Stimulated activated CD8-positive, alpha-beta memory T cell treated with anti-CD3 and anti-CD28 coated beads, Interleukin-15, amount 100 ng/mL, for 4 hours (primary cell): ENCODE results near the gene SBK3.
"Not testable (repeated sequence)": the region's sequence is repeated elsewhere in the genome, so short reads cannot be mapped to it uniquely, and the experiment has no call there.

Experiments
- DNase-seq, 2 donors: peaks; one replicate each; pipeline ENCODE4 v3.0.0-alpha.2; 2020; ENCODE audit warnings: low read depth in 2 of 2

SBK3 gene

DNA sequence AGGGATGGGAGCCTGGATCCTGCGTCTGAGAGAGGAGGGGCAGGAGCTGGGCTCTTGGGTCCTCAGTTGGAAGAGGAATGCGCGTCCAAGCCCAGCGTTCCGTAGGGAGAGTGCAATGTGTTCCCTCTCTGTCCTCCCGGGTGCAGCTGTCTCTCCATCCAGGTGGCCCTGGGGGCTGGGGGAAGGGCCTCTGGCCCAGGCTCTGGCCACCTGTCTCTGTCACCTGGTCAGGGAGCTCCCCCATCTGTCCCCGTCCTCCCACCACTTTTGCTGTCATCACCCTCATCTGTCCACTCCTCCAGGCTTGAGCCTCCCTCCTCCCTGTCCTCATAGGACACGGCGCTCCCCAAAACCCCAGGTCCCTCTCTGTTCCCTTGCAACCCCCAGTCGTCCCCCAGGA lies 4.7 kb downstream of the SBK3 start:
- no peak for DNase-seq

DNA sequence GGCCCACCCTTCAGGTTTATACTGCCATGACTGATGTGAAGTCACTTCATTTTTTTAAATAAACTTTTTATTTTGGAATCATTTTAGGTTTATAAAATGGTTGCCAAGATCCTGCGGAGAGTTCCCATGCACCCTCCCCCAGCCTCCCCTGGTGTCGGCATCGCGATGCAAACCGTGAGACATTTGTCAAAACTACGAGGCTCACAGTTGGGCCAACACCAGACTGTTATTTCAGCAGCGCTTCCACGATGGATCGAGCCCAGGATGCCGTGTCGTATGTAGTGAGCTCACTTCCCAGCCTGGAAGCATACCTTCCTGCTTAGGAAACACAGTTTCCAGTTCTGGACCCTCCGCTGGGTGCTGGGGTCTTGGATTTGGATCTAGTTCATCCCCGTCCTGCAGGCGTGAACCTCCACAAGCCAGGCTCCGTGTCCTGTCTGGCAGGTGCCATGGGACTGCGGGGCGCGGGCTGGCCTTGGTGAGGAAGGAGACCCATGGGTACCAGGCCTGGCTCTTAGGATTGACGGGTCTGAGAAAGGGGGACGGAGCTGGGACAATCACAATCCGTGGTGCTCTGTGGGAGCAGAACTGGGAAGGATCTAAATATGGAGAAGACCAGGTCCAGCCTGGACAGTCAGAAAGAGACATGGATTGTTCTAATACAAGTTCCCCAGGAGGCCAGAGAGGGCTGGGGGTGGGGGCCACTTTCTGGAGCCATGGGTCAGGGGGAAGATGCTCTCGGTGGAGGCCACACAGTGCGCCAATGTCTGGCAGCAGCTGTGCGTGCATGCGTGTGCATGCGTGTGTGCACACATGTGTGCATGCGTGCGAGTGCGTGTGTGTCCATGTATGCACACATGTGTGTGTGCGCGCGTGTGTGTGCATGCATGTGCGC lies 6.0 kb downstream of the SBK3 start:
- no peak for DNase-seq

DNA sequence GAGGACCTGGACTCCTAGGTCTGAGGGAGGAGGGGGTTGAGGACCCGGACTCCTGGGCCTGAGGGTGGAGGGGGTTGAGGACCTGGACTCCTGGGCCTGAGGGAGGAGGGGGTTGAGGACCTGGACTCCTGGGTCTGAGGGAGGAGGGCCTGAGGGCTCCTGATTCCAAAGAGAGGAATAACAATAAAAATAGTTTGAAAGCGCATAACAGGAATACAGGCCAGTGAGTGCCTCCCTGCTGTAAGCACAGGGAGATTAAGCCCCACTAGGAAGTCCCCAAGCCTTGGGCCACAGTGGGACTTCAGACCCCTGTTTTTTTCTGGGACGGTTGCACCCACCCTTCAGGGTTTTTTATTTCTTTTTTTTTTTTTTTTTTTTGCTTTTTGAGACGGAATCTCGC lies 7.2 kb downstream of the SBK3 start:
- DNase-seq, result no peak

DNA sequence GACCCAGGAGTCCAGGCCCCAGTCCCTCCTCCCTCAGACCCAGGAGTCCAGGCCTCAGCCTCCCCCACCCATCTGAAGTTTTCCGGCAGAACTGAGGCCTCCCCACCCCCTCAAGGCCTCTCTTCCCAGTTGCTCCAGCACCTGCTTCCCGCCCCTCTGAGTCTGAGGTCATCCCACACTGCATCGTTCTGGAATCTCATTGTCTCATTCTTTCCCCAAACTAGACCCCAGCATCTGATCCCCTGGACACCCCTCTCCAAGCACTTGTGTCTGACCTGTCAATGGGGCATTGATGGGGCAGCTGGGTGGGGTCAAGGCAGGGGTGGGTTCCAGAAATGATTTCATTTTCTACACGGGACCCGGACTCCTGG lies 7.6 kb downstream of the SBK3 start:
- no peak for DNase-seq

DNA sequence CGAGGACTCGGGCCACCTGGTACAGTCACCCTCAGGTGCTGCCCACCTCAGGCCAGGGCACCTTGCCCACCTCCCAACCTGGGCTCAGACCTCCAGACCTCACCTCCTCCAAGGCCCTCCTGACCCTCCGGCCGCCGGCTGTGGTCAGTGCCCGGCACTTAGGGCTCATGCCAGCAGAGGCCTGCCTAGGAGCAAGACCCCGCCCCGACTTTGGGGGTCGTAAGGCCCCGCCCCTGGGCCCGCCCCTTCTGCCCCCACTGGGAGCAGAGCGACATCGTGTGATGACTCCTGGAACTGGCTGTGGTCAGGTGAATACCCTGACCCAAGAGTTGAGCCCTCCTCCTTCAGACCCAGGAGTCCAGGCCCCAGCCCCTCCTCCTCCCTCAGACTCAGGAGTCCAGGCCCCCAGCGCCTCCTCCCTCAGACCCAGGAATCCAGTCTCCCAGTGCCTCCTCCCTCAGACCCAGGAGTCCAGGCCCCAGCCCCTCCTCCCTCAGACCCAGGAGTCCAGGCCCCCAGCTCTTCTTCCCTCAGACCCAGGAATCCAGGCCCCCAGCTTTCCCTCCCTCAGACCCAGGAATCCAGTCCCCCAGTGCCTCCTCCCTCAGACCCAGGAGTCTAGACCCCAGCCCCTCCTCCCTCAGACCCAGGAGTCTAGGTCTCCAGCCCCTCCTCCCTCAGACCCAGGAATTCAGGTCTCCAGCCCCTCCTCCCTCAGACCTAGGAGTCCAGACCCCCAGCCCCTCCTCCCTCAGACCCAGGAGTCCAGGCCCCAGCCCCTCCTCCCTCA lies 8.2 kb downstream of the SBK3 start, which contains the start of gene SBK2:
Gene SBK2, minus strand, starts transcription at position 183 of the 790 bp plus-strand sequence. CDS start 839 bp downstream, outside the sequence.
- DNase-seq, result no peak

DNA sequence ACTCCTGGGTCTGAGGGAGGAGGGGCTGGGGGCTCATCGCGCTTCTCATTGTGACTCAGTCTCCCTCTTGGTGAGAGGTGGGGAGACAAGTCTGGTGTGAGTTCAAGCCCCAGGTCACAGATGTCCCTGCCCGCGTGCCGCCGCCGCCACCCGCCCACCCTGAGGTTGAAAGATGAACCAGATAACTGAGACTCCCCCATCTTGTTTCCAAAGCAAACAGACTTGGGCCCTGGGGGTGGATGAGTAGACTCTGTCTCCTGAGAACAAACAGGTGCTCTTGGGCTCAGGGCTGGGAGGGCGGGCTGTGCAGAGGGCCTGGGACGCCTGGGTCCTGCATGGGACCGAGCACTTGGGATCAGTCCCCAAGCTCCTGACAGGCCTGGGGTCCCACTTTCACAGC lies 9.0 kb downstream of the SBK3 start:
- no peak for DNase-seq

DNA sequence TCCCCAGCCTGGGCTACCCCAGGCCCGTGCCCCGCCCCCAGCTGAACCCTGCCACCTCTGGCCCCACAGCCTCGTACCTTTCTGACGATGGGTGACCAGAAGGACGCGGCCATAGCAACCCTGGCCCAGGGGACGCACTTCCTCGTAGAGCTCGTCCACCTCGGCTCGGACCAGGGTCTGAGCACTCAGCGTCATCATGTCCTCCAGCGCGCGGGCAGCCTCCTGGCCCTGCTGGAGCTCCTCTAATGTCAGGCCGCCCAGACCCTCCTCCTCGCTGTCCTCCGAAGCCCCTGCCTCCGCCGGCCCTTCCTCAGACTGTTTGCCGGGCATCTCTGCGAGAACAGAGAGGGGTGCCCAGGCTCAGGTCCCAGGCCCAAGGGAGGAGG lies 9.4 kb downstream of the SBK3 start:
- no peak for DNase-seq

DNA sequence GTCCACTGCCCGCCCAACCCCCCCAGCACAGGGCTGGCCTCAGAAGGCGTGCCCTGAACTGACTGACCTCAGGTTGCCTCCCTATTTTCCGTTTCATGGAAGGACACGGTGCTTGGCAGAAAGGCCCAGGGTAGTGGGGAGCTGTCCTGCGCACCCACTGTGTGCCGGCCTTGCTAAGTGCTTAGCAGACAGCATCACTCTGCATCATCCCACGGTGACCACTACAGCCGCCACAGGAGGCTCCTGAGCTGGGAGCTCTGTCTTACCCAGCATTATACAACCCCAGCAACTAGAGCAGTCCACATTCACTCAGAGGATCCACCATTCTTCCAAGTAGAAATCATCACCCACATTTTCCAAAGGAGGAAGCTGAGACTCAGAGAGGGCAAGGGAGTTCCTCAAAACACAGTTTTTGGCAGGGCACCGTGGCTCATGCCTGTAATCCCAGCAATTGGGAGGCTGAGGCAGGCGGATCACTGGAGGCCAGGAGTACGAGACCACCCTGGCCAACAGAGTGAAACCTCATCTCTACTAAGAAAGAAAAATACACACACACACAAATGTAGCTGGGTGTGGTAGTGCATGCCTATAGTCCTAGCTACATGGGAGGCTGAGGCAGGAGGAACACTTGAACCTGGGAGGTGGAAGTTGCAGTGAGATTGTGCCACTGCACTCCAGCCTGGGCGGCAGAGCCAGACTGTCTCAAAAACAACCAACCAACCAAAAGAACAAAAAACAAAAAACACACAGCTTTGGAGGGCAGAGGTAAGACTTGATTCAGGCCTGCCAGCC lies 10.0 kb downstream of the SBK3 start:
- no peak for DNase-seq

DNA sequence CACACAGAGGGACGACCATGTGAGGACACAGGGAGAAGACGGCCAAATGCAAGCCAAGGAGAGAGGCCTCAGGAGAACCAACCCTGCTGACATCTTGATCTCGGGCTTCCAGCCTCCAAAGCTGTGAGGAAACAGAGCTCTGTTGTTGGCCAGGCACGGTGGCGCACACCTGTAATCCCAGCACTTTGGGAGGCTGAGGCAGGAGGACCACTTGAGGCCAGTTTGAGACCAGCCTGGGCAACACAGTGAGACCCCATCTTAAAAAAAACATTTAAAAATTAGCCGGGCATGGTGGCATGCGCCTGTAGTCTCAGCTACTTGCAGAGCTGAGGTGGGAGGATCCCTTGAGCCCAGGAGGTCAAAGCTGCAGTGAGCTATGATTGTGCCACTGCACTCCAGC lies 11.1 kb downstream of the SBK3 start:
- DNase-seq, result not testable (repeated sequence)

DNA sequence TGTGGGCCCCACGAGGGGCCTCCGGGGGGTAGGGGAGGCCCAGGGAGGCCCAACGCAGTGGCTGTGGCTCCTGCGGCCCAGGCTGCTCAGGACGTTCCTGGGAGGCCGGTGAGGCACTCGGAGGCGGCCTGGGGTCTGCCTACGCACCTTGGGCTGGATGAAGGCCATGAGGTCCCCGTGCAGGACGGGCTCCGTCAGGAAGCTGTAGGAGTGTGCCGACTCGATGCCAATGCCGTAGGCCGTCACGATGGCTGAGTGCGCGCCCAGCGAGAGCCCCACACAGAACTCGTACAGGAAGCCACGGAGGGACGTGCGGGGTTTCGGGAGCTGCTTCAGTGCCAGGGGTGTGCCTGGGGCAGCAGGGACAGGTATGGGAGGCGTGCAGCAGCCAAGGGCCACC lies 14.3 kb downstream of the SBK3 start:
- no peak for DNase-seq

DNA sequence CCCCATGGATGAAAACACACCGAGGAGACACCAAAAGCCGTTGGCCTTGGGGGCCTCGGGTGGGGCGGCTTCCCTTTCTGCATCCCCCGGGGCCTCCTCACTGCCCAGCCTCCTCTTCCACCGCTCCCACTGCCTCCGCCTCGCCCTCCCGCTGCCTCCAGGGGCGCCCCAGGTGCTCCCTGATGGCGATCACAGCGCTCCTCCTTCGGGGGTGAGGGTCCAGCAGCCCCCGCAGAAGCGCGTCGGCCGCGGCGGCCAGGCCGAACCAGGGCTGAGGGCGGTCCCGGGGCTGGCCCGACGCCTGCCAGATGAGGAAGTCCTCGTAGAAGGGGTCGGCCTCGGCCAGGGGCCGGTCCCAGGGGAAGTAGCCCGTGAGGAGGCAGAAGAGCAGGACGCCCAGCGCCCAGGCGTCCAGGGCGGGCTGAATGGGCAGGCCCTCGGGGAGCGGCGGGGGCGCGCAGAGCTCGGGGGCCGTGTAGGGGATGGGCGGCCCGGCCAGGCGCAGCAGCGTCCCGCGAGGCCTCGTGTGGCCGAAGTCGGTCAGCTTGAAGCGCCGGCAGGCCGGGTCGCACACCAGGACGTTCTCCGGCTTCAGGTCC lies 15.6 kb downstream of the SBK3 start:
- DNase-seq, result no peak

DNA sequence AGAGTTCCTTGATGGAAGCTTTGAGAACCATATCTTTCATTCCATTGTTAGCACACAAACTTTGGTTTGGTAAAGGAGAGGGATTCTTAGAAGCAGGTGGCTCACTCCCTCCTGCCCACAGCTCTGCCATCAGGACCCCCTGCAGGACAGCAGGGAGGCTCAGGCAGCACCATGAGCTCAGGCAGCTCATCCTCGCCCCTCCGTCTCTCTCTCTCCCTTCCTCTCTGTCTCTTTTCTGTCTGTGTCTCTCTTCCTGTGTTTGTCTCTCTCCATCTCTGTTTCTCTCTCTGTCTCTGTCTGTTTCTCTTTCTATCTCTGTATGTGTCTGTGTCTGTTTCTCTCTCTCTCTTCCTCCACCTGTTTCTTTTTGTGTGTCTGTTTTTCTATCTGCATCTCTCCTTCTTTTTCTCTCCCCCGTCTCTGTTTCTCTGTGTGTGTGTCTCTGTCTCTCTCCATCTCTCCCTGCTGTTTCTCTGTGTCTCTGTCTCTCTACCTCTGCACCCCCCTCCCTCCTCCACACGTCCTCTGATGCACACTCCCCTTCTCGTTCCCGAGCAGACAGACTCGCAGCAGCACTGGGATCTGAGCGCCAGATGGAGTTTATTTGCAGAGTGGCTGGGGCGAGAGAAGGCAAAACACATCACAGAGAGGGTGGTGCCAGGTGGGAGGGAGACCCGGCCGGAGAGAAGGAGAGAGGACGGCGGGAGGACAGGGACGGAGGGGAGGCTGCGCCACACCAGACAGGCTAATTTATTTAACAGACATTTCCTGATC lies 17.1 kb downstream of the SBK3 start:
- DNase-seq, result no peak

DNA sequence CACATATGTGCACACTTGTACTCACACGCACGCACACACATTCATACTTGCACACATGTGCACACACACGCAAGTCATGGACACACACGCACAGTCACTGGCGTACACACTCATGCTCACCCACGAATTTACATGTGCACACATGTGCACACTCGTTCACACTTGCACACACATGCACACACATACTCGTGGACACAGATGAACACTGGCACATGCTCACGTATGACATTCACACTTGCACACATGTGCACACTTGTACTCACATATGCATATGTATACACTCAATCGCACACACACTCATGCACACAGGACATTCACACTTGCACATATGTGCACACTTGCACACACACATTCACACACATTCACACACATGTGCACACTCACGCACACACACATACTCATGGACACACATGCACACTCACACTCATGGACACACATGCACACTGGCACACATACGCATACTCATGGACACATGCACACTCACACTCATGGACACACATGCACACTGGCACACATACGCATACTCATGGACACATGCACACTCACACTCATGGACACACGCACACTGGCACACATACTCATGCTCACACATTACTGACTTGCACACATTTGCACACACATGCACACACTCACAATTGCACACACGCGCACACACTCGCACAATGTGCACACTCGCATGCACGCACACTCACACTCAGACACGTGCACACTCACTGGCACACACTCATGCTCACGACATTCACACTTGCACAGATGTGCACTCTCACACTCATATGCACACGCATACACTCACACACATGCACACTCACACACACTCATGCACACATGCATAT lies 17.9 kb downstream of the SBK3 start:
- DNase-seq, result no peak

DNA sequence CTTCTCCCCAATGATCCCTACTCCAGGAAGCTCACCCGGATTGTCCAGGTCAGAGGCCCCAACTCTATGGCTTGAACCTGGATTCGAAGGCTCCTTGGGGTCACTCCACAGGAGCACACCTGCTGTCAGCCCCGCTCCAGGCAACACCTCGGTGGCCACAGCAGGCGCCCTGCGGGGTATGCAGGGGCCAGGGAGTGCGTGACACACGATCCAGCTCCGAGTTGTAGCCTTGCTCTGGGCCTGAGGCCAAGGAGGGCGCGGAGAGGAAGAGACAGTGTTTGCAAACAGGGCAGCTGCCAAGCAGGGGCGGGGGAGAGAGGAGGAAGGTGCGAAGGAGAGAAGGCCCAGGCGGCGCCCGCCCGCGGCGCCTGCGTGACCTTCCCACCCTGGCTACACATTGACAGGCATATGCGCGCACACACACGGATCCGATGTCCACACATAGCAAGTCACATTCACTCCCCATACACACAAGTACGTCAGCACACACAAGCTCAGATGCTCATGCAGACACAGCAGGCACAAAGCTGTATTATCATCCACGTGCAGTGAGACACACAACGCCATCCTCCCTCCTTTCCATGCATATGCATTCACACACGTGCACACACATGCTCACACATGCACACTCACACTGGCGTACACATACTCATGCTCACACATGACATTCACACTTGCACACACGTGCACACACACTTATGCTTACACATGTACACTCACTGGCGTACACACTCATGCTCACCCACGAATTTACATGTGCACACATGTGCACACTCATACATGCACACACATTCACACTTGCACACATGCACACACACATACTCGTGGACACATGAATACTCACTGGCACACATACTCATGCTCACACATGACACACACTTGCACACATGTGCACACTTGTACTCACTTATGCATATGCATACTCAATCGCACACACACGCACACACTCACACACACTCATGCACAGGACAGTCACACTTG lies 18.8 kb downstream of the SBK3 start:
- DNase-seq, result no peak

DNA sequence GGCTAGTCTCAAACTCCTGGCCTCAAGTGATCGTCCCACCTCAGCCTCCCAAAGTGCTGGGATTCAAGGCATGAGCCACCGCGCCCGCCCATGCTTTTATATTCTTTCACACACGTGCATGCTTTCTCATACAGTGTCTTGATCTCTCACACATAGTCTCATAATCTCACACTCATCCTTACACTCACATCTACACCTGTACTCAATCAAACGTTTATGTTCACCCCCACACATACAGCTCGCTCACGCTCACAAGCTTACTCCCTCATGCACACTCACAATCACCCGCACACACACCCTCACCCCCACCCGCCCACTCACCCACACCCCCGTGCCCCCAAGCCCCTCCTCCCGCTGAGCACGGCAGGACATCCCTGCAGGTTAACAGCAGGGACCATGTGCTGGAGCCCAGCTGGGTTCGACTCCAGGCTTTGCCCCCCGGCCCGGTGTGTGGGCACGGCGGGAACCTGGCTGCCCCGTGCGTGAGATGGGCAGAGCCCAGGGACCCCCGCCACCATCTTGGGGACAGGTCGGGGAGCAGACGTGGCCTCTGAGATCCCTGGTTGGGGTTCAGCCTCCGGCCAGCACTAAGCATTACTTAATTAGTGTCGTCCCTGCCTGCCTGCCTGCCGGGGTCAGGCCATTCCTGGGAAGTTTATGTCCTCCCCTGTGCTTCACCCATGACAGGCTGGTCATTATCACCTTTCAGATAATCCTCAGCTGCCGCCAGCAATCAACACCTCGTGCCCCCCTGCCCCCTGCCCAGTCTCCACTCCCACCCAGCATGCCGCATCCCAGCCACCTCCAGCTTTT lies 19.8 kb downstream of the SBK3 start:
- DNase-seq, result no peak

DNA sequence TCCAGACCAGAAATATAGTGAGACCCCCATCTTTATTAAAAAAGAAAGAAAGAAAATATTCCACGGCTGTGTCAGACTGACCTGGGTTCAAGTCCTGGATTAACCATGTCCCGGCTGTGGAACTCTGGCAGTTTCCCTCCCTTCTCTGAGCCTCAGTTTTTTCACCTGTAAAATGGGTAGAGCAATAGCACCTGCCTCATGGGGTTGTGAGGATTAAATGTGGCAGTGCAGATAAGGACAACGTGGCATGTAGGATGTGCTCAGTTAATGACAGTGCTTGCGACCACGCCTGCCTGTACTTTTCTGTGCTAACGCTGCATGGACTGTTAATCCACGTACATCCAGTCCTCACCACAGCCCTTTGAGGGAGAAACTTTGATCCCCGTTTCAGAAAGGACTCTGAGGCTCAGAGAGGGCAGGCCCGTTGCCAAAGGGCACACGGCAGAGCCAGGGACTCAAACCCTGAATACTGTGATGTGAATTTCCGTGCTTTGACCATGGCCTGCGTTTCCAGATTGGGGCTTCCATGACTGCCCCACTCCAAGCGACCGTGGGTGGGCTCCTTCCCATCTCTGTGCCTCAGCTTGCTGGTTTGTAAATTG lies 24.6 kb downstream of the SBK3 start:
- DNase-seq, result no peak

DNA sequence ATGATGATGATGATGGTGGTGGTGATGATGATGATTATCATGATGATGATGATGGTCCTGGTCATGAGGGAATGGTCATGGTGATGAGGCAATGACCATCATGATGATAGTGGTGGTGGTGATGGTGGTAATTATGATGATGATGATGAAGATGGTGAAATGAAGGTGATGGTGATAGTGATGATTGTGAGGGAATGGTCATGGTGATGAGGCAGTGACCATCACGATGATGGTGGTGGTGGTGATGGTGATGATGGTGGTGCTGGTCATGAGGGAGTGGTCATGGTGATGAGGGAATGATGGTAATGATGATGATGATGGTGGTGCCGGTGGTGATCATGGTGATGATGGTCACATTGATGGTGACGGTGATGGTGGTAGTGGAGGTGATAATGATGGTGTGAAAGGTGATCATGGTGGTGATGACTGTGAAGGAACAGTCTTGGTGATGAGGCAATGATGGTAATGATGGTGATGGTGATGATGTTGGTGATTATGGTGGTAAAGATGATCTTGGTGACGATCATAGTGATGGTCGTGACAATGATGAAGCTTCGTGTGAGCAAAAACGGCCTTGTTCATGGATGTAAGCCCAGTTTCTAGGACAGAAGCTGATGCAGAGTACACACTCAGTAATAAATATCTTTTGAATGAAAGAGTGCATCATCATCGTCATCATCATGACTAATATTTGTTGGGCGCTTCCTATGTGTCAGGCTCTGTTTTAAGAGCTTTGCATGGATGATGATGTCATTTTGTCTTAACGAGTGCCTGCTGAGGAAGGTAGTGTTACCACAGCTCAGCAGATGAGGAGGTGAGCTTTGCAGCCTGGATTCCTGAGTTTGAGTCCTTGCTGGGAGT lies 25.7 kb downstream of the SBK3 start:
- no peak for DNase-seq
